Measurements from ENCODE around the gene XPR1.

Gene XPR1

GRCh38 chr1:180909005-180909414, 277.2 kb downstream of the XPR1 start:
- no peaks in the 10 kb centered on the region for H3K9me3 ChIP-seq (ENCODE audit: control insufficient read depth, low read length)
- peaks cover 26% of the 10 kb centered on the region for H3K27me3 ChIP-seq (ENCODE audit: control insufficient read depth, insufficient read depth, low read length)
- peaks cover 8% of the 10 kb centered on the region for H3K4me1 ChIP-seq (ENCODE audit: control insufficient read depth, insufficient read depth, low read length)
- H3K9ac ChIP-seq (ENCODE audit: low read length): no peak overlapping the region
- H3K4me3 ChIP-seq (ENCODE audit: low read length): no peak overlapping the region
- H3K36me3 ChIP-seq (ENCODE audit: control insufficient read depth, insufficient read depth, low read length): no peaks in the 10 kb centered on the region

GRCh38 chr1:180909462-180909976, 277.7 kb downstream of the XPR1 start:
- no peaks in the 10 kb centered on the region for H3K36me3 ChIP-seq (ENCODE audit: control insufficient read depth, insufficient read depth, low read length)
- H3K4me1 ChIP-seq (ENCODE audit: control insufficient read depth, insufficient read depth, low read length): peaks cover 8% of the 10 kb centered on the region
- no peak overlapping the region for H3K9ac ChIP-seq (ENCODE audit: low read length)
- no peak overlapping the region for H3K4me3 ChIP-seq (ENCODE audit: low read length)
- H3K27me3 ChIP-seq (ENCODE audit: control insufficient read depth, insufficient read depth, low read length): peaks cover 26% of the 10 kb centered on the region
- H3K9me3 ChIP-seq (ENCODE audit: control insufficient read depth, low read length): no peaks in the 10 kb centered on the region

GRCh38 chr1:180911640-180912191, 279.9 kb downstream of the XPR1 start:
- peaks cover 26% of the 10 kb centered on the region for H3K27me3 ChIP-seq (ENCODE audit: control insufficient read depth, insufficient read depth, low read length)
- no peaks in the 10 kb centered on the region for H3K9me3 ChIP-seq (ENCODE audit: control insufficient read depth, low read length)
- H3K36me3 ChIP-seq (ENCODE audit: control insufficient read depth, insufficient read depth, low read length): no peaks in the 10 kb centered on the region
- H3K9ac ChIP-seq (ENCODE audit: low read length): peak overlapping the region; percentile 34
- H3K4me1 ChIP-seq (ENCODE audit: control insufficient read depth, insufficient read depth, low read length): peaks cover 8% of the 10 kb centered on the region
- H3K4me3 ChIP-seq (ENCODE audit: low read length): peak overlapping the region; percentile 14

- H3K9ac ChIP-seq (ENCODE audit: low read length): peak overlapping the region; percentile 34
- H3K36me3 ChIP-seq (ENCODE audit: control insufficient read depth, insufficient read depth, low read length): no peaks in the 10 kb centered on the region
Observed at GRCh38 chr1:180912211-180912800, 280.5 kb downstream of the XPR1 start.

GRCh38 chr1:180912801-180913565, 281.2 kb downstream of the XPR1 start, which contains the start of gene KIAA1614:
Gene KIAA1614, plus strand, starts transcription at chr1:180912897. Its CDS starts 347 bp downstream, at chr1:180913244.
- H3K4me1 ChIP-seq (ENCODE audit: control insufficient read depth, insufficient read depth, low read length): peaks cover 8% of the 10 kb centered on the region
- peak within 1 kb of the TSS; percentile 14 for H3K4me3 ChIP-seq (ENCODE audit: low read length)
- H3K9ac ChIP-seq (ENCODE audit: low read length): peak within 1 kb of the TSS; percentile 47
- H3K36me3 ChIP-seq (ENCODE audit: control insufficient read depth, insufficient read depth, low read length): no peaks in the 10 kb centered on the region
- H3K9me3 ChIP-seq (ENCODE audit: control insufficient read depth, low read length): no peaks in the 10 kb centered on the region
- peaks cover 26% of the 10 kb centered on the region for H3K27me3 ChIP-seq (ENCODE audit: control insufficient read depth, insufficient read depth, low read length)

More at GRCh38 chr1:180912211-180912800, 280.5 kb downstream of the XPR1 start:
- H3K4me1 ChIP-seq (ENCODE audit: control insufficient read depth, insufficient read depth, low read length): peaks cover 8% of the 10 kb centered on the region
- H3K4me3 ChIP-seq (ENCODE audit: low read length): peak overlapping the region; percentile 14
- H3K9me3 ChIP-seq (ENCODE audit: control insufficient read depth, low read length): no peaks in the 10 kb centered on the region
- peaks cover 26% of the 10 kb centered on the region for H3K27me3 ChIP-seq (ENCODE audit: control insufficient read depth, insufficient read depth, low read length)

GRCh38 chr1:180915426-180915965, 283.7 kb downstream of the XPR1 start:
- Histone ChIP-seq H3K9ac (ENCODE audit: low read length) (no peak overlapping the region), H3K27me3 (ENCODE audit: control insufficient read depth, insufficient read depth, low read length) (peaks cover 23% of the 10 kb centered on the region), H3K4me1 (ENCODE audit: control insufficient read depth, insufficient read depth, low read length) (peaks cover 8% of the 10 kb centered on the region), H3K4me3 (ENCODE audit: low read length) (no peak overlapping the region), H3K36me3 (ENCODE audit: control insufficient read depth, insufficient read depth, low read length) (no peaks in the 10 kb centered on the region), H3K9me3 (ENCODE audit: control insufficient read depth, low read length) (no peaks in the 10 kb centered on the region)

GRCh38 chr1:180916012-180916770, 284.4 kb downstream of the XPR1 start:
- H3K27me3 ChIP-seq (ENCODE audit: control insufficient read depth, insufficient read depth, low read length): peaks cover 23% of the 10 kb centered on the region
- H3K4me3 ChIP-seq (ENCODE audit: low read length): no peak overlapping the region
- H3K36me3 ChIP-seq (ENCODE audit: control insufficient read depth, insufficient read depth, low read length): no peaks in the 10 kb centered on the region
- H3K9ac ChIP-seq (ENCODE audit: low read length): no peak overlapping the region
- no peaks in the 10 kb centered on the region for H3K9me3 ChIP-seq (ENCODE audit: control insufficient read depth, low read length)
- H3K4me1 ChIP-seq (ENCODE audit: control insufficient read depth, insufficient read depth, low read length): peaks cover 8% of the 10 kb centered on the region

GRCh38 chr1:180916771-180917170, 284.9 kb downstream of the XPR1 start:
- no peaks in the 10 kb centered on the region for H3K36me3 ChIP-seq (ENCODE audit: control insufficient read depth, insufficient read depth, low read length)

GRCh38 chr1:180917306-180918065, 285.7 kb downstream of the XPR1 start:
- Histone ChIP-seq H3K4me3 (ENCODE audit: low read length) (no peak overlapping the region), H3K36me3 (ENCODE audit: control insufficient read depth, insufficient read depth, low read length) (no peaks in the 10 kb centered on the region), H3K27me3 (ENCODE audit: control insufficient read depth, insufficient read depth, low read length) (peaks cover 13% of the 10 kb centered on the region), H3K4me1 (ENCODE audit: control insufficient read depth, insufficient read depth, low read length) (no peaks in the 10 kb centered on the region), H3K9ac (ENCODE audit: low read length) (no peak overlapping the region), H3K9me3 (ENCODE audit: control insufficient read depth, low read length) (no peaks in the 10 kb centered on the region)

More at GRCh38 chr1:180916771-180917170, 284.9 kb downstream of the XPR1 start:
- peaks cover 20% of the 10 kb centered on the region for H3K27me3 ChIP-seq (ENCODE audit: control insufficient read depth, insufficient read depth, low read length)
- H3K9ac ChIP-seq (ENCODE audit: low read length): no peak overlapping the region
- no peak overlapping the region for H3K4me3 ChIP-seq (ENCODE audit: low read length)
- peaks cover 4% of the 10 kb centered on the region for H3K4me1 ChIP-seq (ENCODE audit: control insufficient read depth, insufficient read depth, low read length)
- H3K9me3 ChIP-seq (ENCODE audit: control insufficient read depth, low read length): no peaks in the 10 kb centered on the region

GRCh38 chr1:180918519-180918918, 286.7 kb downstream of the XPR1 start:
- peaks cover 2% of the 10 kb centered on the region for H3K27me3 ChIP-seq (ENCODE audit: control insufficient read depth, insufficient read depth, low read length)
- H3K4me3 ChIP-seq (ENCODE audit: low read length): no peak overlapping the region
- H3K9ac ChIP-seq (ENCODE audit: low read length): no peak overlapping the region
- no peaks in the 10 kb centered on the region for H3K4me1 ChIP-seq (ENCODE audit: control insufficient read depth, insufficient read depth, low read length)
- H3K36me3 ChIP-seq (ENCODE audit: control insufficient read depth, insufficient read depth, low read length): no peaks in the 10 kb centered on the region
- H3K9me3 ChIP-seq (ENCODE audit: control insufficient read depth, low read length): no peaks in the 10 kb centered on the region

- no peak overlapping the region for H3K9ac ChIP-seq (ENCODE audit: low read length)
Observed at GRCh38 chr1:180919183-180919700, 287.4 kb downstream of the XPR1 start.

More at GRCh38 chr1:180919183-180919700, 287.4 kb downstream of the XPR1 start:
- Histone ChIP-seq H3K4me1 (ENCODE audit: control insufficient read depth, insufficient read depth, low read length) (no peaks in the 10 kb centered on the region), H3K36me3 (ENCODE audit: control insufficient read depth, insufficient read depth, low read length) (no peaks in the 10 kb centered on the region), H3K27me3 (ENCODE audit: control insufficient read depth, insufficient read depth, low read length) (no peaks in the 10 kb centered on the region), H3K4me3 (ENCODE audit: low read length) (no peak overlapping the region), H3K9me3 (ENCODE audit: control insufficient read depth, low read length) (no peaks in the 10 kb centered on the region)

Data from mucosa of stomach (tissue), 1 donor.